Astrocyte (in vitro differentiated cells and primary cell): Measurements from ENCODE around the gene PRKG2. TPM values are rescaled to one million over a fixed set of nuclear protein-coding genes. Genes with fewer than 3 reads are reported as not detected.

Source experiments
- DNase-seq: peaks from one replicate; pipeline ENCODE4 v3.0.0-alpha.2; 2010; ENCODE audit warnings: low read depth
- FAIRE-seq: peaks from 2 replicates; lab custom pipeline; 2011; peaks lifted over from hg19 to GRCh38; lab: Jason Lieb, UNC
- H2AFZ ChIP-seq: 2 replicates; pipeline ENCODE4 v1.6.0; 2012; ENCODE audit warnings: low read depth, low read length, inconsistent platforms
- H3K27ac ChIP-seq: 2 replicates; pipeline ENCODE4 v1.5.1; 2011; ENCODE audit warnings: low read depth, low read length, inconsistent platforms
- H3K27me3 ChIP-seq: 2 replicates; pipeline ENCODE4 v1.6.0; 2011; ENCODE audit warnings: low read length, inconsistent platforms; ENCODE audit not compliant: insufficient read depth
- H3K36me3 ChIP-seq: 2 replicates; pipeline ENCODE4 v1.5.1; 2011; ENCODE audit warnings: low read length, inconsistent platforms; ENCODE audit not compliant: insufficient read depth
- H3K4me1 ChIP-seq: 2 replicates; pipeline ENCODE4 v1.5.1; 2011; ENCODE audit warnings: low read length, inconsistent platforms; ENCODE audit not compliant: insufficient read depth
- H3K4me2 ChIP-seq: 2 replicates; pipeline ENCODE4 v1.6.0; 2012; ENCODE audit warnings: low read length, inconsistent platforms
- H3K4me3 ChIP-seq: 2 replicates; pipeline ENCODE4 v1.5.1; 2011; ENCODE audit warnings: low read depth, mild to moderate bottlenecking, low read length, inconsistent platforms; ENCODE audit not compliant: insufficient read depth
- H3K79me2 ChIP-seq: 2 replicates; pipeline ENCODE4 v1.6.0; 2012; ENCODE audit warnings: mild to moderate bottlenecking, low read length, inconsistent platforms; ENCODE audit not compliant: insufficient read depth
- H3K9ac ChIP-seq: 2 replicates; pipeline ENCODE4 v1.6.0; 2012; ENCODE audit warnings: mild to moderate bottlenecking, low read length, inconsistent platforms
- H3K9me3 ChIP-seq: 2 replicates; pipeline ENCODE4 v1.5.1; 2012; ENCODE audit warnings: low read depth, mild to moderate bottlenecking, low read length, inconsistent platforms; ENCODE audit not compliant: insufficient read depth
- H4K20me1 ChIP-seq: 2 replicates; pipeline ENCODE4 v1.6.0; 2012; ENCODE audit warnings: low read length, inconsistent platforms; ENCODE audit not compliant: insufficient read depth
- H3K27ac Mint-ChIP-seq: one replicate; pipeline ENCODE4 v1.8.0; 2021; ENCODE audit warnings: mild to moderate bottlenecking, mixed read lengths; ENCODE audit not compliant: unreplicated experiment
- H3K27me3 Mint-ChIP-seq: one replicate; pipeline ENCODE4 v1.8.0; 2021; ENCODE audit warnings: low read depth, mixed read lengths; ENCODE audit not compliant: unreplicated experiment
- H3K36me3 Mint-ChIP-seq: one replicate; pipeline ENCODE4 v1.8.0; 2021; ENCODE audit warnings: low read depth, mixed read lengths; ENCODE audit not compliant: unreplicated experiment
- H3K4me1 Mint-ChIP-seq: one replicate; pipeline ENCODE4 v1.8.0; 2021; ENCODE audit warnings: low read depth, mixed read lengths; ENCODE audit not compliant: unreplicated experiment
- H3K4me3 Mint-ChIP-seq: one replicate; pipeline ENCODE4 v1.8.0; 2021; ENCODE audit warnings: mild to moderate bottlenecking, moderate library complexity, mixed read lengths; ENCODE audit not compliant: unreplicated experiment
- H3K9me3 Mint-ChIP-seq: one replicate; pipeline ENCODE4 v1.8.0; 2021; ENCODE audit warnings: mild to moderate bottlenecking, mixed read lengths; ENCODE audit not compliant: unreplicated experiment
- CTCF ChIP-seq: IDR thresholded peaks from 2 replicates; pipeline ENCODE4 v1.5.1; 2011; ENCODE audit warnings: low read depth, mild to moderate bottlenecking, inconsistent platforms, low read length, moderate library complexity; ENCODE audit not compliant: insufficient read depth
- EZH2 ChIP-seq: IDR thresholded peaks from 2 replicates; pipeline ENCODE4 v1.6.1; 2012; ENCODE audit warnings: mild to moderate bottlenecking, low read length, inconsistent platforms; ENCODE audit not compliant: insufficient read depth
- total RNA-seq: library from RNA; stranded (reverse); gene quantifications from 2 replicates; pipeline ENCODE4 v1.2.1, GENCODE V29; 2021

Gene PRKG2
- total RNA-seq, 1 donor from 2014 or later: 0.23 TPM

- no peak overlapping the region for H3K27ac Mint-ChIP-seq
- Histone ChIP-seq H2AFZ (no peak overlapping the region), H3K9me3 (no peaks in the 10 kb centered on the region), H4K20me1 (no peaks in the 10 kb centered on the region), H3K36me3 (no peaks in the 10 kb centered on the region), H3K27me3 (peaks cover 2% of the 10 kb centered on the region), H3K4me1 (no peaks in the 10 kb centered on the region), H3K4me2 (no peak overlapping the region), H3K79me2 (no peaks in the 10 kb centered on the region), H3K27ac (no peak overlapping the region), H3K9ac (no peak overlapping the region), H3K4me3 (no peak overlapping the region)
- FAIRE-seq: no peak
- no peaks in the 10 kb centered on the region for H3K36me3 Mint-ChIP-seq
- H3K4me3 Mint-ChIP-seq: no peak overlapping the region
- peaks cover 7% of the 10 kb centered on the region for H3K27me3 Mint-ChIP-seq
- no peaks in the 10 kb centered on the region for H3K9me3 Mint-ChIP-seq
- TF ChIP-seq CTCF (no peak), EZH2 (no peak)
- no peaks in the 10 kb centered on the region for H3K4me1 Mint-ChIP-seq
- no peak for DNase-seq
Observed at GRCh38 chr4:81204571-81204970, 10.5 kb downstream of the PRKG2 start.

- Histone ChIP-seq H3K9ac (no peak overlapping the region), H3K36me3 (no peaks in the 10 kb centered on the region), H3K4me1 (no peaks in the 10 kb centered on the region), H4K20me1 (no peaks in the 10 kb centered on the region), H3K79me2 (no peaks in the 10 kb centered on the region), H3K9me3 (no peaks in the 10 kb centered on the region), H2AFZ (no peak overlapping the region), H3K4me3 (no peak overlapping the region), H3K27me3 (peaks cover 4% of the 10 kb centered on the region), H3K27ac (no peak overlapping the region), H3K4me2 (no peak overlapping the region)
- H3K27ac Mint-ChIP-seq: no peak overlapping the region
- peaks cover 2% of the 10 kb centered on the region for H3K4me1 Mint-ChIP-seq
- H3K27me3 Mint-ChIP-seq: peaks cover 3% of the 10 kb centered on the region
- H3K36me3 Mint-ChIP-seq: no peaks in the 10 kb centered on the region
- no peak for TF ChIP-seq CTCF
- no peak for TF ChIP-seq EZH2
- DNase-seq (no peak), FAIRE-seq (no peak)
- no peak overlapping the region for H3K4me3 Mint-ChIP-seq
- H3K9me3 Mint-ChIP-seq: no peaks in the 10 kb centered on the region
Observed at GRCh38 chr4:81199831-81200230, 15.2 kb downstream of the PRKG2 start.

- Mint-ChIP-seq H3K4me1 (peaks cover 2% of the 10 kb centered on the region), H3K9me3 (no peaks in the 10 kb centered on the region), H3K27me3 (no peaks in the 10 kb centered on the region), H3K36me3 (no peaks in the 10 kb centered on the region), H3K27ac (no peak overlapping the region), H3K4me3 (no peak overlapping the region)
- no peaks in the 10 kb centered on the region for H4K20me1 ChIP-seq
- no peaks in the 10 kb centered on the region for H3K79me2 ChIP-seq
- H3K4me2 ChIP-seq: no peak overlapping the region
- DNase-seq: no peak
- no peak for FAIRE-seq
- H3K27ac ChIP-seq: no peak overlapping the region
- H3K9me3 ChIP-seq: no peaks in the 10 kb centered on the region
- TF ChIP-seq EZH2 (no peak), CTCF (no peak)
- no peak overlapping the region for H3K4me3 ChIP-seq
- no peaks in the 10 kb centered on the region for H3K36me3 ChIP-seq
- peaks cover 4% of the 10 kb centered on the region for H3K27me3 ChIP-seq
- no peak overlapping the region for H2AFZ ChIP-seq
- no peak overlapping the region for H3K9ac ChIP-seq
- no peaks in the 10 kb centered on the region for H3K4me1 ChIP-seq
Observed at GRCh38 chr4:81198609-81199008, 16.4 kb downstream of the PRKG2 start.
